Non-pigmented ciliary epithelial cell (primary cell): ENCODE measurements around the gene NKAPD1.
"Not testable (repeated sequence)": the region's sequence is repeated elsewhere in the genome, so short reads cannot be mapped to it uniquely, and the experiment has no call there.

Experiments used
- DNase-seq: peaks from one replicate; pipeline ENCODE4 v3.0.0-alpha.2; 2010; ENCODE audit warnings: low read depth

NKAPD1 gene, protein sequence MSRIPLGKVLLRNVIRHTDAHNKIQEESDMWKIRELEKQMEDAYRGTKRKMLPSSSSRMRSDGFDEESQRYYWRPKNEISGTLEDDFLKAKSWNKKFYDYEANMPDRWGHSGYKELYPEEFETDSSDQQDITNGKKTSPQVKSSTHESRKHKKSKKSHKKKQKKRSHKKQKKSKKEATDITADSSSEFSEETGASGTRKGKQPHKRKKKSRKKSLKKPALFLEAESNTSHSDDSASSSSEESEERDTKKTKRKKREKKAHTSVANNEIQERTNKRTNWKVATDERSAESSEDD

DNA sequence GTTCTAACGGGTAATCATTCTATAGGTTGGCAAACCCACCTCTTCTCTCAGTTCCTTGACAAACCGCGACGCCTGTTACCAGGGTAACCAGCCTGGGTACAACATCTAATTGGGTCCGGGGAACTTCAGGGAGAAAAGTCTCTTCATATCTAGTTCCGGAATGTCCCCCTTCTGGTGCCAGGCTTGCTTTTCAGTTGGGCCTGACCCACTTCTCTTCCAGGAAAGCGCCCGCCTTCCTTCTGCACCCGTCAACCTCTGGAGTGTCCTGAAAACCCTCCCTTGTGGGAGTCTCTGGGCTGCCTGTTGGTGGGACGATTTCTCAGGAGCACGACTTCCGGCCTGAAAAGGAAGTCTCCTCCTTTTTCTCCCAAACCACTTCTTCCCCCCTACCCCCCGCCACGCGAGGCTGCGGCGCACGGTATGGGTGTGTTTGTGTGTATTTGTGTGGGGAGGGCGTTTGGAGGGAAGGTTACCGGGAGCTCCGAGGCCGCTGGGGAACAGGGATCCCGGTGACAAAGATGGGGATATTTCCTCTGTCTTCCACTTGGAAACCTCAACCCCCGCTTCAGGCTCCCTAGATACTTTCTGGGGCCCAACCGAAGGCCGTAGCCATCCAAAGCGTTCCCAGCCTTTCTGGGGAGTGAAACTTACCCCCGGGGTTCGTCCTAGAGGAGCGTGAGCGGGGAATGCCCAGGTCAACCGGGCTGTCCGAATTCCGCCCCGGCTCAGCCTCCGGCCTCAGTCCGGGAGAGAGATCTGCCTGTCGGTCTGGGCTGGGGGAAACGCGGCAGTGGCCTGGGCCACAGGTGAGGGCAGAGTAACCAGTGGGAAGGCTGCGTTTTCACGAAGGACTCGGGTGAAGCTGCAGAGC lies at the start of gene NKAPD1, which contains the start of gene PIH1D2:
Gene NKAPD1, plus strand, starts transcription at position 359 of the 871 bp plus-strand sequence. CDS start 1,276 bp downstream, outside the sequence.
Gene PIH1D2, minus strand, starts transcription at position 77 of the 871 bp plus-strand sequence. CDS start 843 bp downstream, outside the sequence.
- peak; percentile 50 for DNase-seq

DNA sequence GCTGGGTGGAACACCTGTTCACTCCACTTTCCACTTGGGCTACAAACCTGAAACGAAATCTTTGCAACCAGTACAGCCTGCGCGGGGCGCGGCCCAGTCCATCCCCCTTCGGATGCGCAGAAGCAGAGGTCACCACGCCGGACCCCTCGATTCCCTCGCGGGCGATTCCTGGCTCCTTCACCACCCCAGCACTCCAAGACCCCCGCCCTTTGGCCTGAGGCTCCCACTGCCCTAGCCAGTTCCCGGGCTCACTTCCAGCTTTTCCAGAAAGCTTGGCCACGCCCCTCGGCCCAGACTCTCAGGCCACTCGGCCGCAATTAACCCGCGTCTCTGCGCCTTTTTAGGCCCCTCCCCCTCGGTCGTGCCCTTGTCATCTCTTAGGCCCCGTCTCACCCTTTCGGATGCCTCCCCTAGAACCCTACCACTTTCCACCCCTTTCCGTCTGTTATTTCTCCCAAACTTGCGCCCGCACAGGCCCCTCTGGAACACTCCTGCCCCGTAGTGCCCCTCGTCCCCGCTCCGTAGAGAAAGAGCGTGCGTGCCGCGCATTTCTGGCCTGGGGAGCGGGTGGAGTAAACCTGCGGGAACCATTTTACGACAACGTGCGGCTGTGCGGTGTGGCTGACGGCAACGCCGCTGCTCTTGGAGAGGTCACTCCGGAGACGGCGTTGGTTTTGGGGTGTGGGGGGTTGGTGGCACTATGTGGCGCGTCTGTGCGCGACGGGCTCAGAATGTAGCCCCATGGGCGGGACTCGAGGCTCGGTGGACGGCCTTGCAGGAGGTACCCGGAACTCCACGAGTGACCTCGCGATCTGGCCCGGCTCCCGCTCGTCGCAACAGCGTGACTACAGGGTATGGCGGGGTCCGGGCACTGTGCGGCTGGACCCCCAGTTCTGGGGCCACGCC lies 49.1 kb upstream of the NKAPD1 start, which contains the start of gene DLAT:
Gene DLAT, plus strand, starts transcription at position 636 of the 906 bp plus-strand sequence. Its CDS starts 65 bp downstream, at position 701.
- DNase-seq = no peak

DNA sequence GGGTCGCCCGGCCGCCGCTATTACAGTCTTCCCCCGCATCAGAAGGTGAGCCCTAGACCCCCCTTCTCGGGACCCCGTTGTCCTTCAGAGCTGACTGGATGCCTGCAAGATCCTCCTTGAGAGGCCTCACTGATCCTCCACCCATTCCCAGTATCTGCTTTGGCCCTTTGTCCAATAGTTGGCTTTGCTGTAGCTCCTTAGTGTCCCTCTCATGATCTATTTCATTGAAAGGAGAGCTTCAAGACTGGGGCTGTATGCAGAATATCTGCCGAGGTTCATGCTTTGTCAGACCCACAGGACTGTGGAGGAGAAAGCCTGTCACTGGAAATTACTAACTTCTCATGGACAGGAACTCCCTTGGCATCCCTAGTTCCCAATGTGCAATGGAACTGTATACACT lies 48.4 kb upstream of the NKAPD1 start:
- DNase-seq = no peak

DNA sequence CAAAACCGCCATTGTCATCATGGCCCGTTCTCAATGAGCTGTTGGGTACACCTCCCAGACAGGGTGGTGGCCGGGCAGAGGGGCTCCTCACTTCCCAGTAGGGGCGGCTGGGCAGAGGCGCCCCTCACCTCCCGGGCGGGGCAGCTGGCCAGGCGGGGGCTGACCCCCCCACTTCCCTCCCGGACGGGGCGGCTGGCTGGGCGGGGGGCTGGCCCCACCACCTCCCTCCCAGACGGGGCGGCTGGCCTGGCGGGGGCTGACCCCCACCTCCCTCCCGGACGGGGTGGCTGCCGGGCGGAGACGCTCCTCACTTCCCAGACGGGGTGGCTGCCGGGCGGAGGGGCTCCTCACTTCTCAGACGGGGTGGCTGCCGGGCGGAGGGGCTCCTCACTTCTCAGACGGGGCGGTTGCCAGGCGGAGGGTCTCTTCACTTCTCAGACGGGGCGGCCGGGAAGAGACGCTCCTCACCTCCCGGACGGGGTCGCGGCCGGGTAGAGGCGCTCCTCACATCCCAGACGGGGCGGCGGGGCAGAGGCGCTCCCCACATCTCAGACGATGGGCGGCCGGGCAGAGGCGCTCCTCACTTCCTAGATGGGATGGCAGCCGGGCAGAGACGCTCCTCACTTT lies 47.2 kb upstream of the NKAPD1 start:
- not testable (repeated sequence) for DNase-seq

DNA sequence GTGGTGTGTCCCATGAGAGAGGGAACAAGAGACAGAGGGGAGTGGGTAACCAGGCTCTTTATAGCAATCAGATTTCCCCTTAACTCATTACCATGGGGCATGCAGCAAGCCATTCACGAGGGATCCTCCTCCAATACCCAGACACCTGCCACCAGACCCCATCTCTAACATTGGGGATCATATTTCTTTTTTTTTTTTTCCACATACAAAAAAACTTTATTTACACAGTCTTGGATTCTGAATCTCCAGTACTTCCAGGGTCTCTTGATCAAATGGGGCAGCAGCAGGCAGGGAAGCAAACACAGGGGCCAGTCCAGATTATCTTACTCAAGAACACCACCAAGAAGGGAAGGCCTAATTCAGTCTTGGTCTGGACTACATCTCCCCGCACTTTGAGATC lies 44.6 kb upstream of the NKAPD1 start:
- DNase-seq = no peak

DNA sequence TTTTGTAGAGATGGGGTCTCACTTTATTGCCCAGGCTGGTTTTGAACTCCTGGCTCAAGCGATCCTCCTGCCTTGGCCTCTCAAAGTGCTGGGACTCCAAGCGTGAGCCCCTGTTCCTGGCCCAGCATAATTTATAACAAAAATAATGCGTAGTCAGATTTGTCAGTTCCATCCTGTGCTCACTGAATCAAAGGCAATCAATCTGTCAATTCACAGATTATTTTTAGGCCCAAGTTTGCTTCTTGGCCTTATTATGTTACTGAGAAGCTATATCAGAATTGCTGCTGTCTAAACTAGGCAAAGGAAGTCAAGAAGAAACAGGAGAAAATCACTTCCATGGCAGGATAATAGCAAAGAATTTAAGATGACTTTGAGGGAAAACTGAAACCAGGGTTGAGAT lies 40.2 kb upstream of the NKAPD1 start:
- DNase-seq = no peak

DNA sequence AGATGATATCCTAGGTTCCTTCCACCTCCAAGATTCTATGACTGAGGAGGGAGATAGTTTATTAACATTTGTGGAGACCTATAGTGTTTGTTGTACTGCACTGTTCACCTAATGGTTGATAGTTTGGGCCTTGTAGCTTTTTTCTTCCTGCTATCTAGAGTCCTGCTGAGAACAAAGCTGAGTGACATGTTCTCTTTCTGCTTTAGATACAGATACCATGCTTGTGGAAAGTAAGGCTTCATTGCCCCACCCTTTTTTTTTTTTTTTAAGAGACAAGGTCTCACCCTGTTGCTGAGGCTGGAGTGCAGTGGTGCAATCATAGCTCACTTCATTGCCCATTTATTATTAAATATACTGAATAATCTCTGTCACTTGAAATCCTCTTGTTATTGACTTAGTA lies 36.6 kb upstream of the NKAPD1 start:
- DNase-seq = no peak

DNA sequence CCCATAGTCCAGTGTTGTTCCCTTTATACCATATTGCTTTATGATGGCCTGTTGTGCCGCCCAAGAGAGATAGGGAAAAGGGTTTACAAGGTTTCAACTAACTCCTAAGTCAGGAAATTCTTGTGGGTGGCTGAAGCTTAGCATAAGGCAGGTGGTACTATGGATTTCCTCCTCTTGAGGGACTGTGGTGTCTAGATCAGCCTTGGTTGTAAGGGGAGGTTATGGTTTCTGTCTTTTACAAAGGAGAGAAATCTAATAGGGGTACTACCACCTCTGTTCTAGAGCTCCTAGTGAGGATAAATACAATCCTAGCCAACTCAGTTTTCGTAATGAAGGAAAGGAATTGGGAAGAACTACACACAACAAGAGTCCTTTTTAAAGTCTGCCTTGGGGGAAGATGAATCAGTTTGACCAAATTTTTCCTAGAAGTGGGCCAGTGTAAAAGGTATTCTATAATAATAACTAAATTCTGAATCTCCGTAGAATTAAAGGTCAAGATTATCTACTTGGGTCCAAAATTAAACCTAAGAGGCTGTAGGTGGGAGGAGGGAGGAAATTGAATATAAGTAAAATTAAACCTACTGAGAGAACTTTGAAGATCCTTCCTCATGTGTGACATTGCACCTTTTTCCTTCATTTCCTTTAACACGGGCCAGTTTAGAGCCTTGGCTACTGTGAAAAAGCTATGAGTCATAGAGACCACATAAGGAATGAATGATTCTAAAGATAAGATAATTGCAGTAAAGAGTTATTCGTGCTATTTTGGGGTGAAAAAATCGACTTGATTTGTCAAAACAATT lies 31.7 kb upstream of the NKAPD1 start:
- DNase-seq = peak; percentile 41

DNA sequence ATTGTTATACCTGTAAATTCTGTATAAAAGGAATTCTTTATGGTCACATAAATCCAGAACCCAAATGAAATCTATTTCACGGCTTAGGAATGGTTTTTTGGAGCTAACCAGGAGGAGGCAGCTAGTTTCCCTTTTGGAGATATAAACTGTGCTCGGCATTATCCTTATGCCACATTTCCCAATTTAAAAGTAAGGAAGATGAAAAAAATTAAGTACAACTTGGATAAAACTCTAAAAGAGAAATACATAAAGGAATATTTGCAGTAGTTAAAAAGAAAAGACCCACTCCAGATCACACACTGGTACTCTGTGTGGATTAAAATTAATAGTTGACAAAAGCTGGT lies 31.2 kb upstream of the NKAPD1 start:
- no peak for DNase-seq

DNA sequence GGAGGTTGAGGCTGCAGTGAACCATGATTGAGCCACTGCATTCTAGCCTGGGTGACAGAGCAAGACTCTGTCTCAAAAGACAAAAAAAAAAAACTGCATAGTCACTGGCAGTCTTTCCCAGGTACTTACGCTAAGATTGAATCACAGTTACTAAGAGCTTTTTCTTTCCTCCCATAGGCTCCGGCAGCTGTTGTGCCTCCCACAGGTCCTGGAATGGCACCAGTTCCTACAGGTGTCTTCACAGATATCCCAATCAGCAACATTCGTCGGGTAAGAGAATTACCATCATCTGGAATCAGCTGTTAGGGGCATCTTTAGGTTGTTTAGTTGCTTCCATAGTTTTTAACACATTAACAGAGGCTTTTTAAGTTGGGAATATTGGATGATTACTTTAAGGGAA lies 29.1 kb upstream of the NKAPD1 start:
- no peak for DNase-seq

DNA sequence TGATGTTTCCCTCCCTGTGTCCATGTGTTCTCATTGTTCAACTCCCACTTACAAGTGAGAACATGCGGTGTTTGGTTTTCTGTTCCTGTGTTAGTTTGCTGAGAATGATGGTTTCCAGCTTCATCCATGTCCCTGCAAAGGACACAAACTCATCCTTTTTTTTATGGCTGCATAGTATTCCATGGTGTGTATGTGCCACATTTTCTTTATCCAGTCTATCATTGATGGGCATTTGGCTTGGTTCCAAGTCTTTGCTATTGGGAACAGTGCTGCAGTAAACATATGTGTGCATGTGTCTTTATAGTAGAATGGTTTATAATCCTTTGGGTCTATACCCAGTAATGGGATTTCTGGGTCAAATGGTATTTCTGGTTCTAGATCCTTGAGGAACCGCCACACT lies 27.5 kb upstream of the NKAPD1 start:
- DNase-seq = not testable (repeated sequence)

DNA sequence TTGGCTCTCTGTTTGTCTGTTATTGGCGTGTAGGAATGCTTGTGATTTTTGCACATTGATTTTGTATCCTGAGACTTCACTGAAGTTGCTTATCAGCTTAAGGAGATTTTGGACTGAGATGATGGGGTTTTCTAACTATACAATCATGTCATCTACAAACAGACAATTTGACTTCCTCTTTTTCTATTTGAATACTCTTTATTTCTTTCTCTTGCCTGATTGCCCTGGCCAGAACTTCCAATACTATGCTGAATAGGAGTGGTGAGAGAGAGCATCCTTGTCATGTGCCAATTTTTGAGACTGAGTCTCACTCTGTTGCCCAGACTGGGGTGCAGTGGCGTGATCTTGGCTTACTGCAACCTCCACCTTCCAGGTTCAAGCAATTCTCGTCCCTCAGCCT lies 25.8 kb upstream of the NKAPD1 start:
- not testable (repeated sequence) for DNase-seq

DNA sequence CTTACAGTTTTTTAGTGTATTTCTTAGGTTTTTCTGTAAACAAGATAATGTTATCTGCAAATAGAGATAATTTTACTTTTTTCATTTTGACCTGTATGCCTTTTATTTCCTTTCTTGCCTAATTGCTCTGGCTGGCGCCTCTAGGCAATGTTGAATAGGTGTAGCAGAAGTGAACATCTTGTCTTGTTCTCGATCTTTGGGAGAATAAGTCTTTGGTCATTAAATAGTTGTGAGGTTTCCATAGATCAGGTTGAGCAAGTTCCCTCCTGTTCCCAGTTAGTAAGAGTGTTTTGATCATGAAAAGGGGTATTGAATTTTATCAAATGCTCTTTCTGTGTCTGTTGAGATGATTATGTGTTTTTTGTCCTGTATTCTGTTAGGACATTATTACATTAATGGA lies 24.3 kb upstream of the NKAPD1 start:
- no peak for DNase-seq

DNA sequence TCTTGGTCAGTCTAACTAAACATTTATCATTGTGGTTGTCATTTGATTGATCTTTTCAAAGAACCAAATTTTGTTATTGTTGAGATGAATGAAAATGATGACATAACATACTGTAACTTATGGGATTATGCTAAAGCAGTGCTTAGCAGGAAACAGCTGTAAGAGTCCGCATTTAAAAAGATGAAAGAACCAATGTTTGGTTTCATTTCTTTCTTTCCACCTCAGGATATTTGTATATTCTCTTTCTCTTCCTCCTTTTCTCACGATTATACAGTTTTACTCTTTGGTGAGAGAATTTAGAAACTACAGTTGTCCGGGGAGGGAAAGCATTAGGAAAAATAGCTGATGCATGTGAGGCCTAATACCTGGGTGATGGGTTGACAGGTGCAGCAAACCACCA lies 23.4 kb upstream of the NKAPD1 start:
- no peak for DNase-seq

DNA sequence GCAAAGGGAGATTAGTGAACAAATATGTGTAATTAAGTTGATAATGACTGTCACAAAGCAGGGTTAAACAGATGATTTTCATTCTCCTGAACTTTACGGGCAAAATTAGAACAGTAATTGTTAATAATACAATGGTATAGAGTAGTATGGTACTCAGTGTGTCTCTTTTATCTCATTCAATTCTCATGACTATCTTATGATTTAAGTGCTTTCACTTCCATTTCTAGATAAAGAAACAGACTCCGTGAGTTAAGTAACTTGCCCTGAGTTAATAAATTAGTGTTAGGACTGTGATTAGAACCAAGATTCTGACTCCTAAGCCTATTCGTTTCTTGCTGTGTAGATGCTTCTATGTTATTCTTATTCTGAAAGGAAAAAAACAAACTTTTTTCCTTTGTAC lies 22.3 kb upstream of the NKAPD1 start:
- no peak for DNase-seq

DNA sequence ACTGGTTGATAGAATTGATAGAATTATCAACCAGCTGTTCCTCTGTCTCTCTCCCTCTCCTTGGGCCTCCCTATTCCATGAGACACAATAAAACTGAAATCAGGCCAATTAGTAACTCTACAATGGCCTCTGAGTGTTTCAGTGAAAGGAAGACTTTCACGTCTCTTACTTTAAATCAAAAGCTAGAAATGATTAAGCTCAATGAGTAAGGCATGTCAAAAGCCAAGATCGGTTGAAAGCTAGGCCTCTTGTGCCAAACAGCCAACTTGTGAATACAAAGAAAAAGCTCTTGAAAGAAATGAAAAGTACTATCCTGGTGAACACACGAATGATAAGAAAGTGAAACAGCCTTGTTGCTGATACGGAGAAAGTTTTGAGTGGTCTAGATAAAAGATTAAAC lies 16.9 kb upstream of the NKAPD1 start:
- DNase-seq = no peak

DNA sequence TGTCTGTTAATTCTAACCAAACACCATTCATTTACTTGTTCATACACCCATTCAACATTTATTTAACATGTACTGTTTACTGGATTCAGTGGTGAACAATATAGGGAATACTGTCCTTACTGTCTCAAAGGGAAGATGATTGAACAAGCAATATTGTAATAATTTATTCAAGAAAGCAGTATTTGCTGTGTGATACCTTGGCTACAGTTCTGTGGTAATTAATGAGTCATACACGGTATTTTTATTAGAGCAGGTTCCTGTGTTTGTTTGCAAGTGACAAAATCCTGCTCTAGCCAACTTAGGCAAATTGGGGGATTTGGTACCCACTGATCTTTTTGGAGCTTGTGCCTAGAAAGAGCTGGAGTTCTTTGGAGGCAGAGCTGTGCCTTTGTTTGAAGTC lies 16.0 kb upstream of the NKAPD1 start:
- DNase-seq = no peak

DNA sequence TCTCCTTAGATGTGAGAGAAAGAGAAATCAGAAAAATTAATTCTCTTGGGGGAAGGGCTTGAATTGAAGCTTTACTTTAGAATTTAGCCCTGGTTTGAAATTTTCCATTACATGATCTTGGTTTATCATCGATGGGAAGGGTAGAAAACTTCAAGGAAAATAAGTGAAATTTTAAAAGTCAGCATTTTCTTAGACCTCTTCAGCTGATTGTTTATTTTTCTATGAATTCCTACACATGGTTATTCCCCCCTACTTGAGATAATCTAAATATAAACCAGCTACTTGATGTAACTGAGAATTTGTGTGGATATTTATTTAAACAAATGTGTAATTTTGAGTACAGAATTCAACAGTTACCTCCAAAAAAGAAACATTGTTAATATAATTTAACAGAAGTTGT lies 11.2 kb upstream of the NKAPD1 start:
- no peak for DNase-seq

DNA sequence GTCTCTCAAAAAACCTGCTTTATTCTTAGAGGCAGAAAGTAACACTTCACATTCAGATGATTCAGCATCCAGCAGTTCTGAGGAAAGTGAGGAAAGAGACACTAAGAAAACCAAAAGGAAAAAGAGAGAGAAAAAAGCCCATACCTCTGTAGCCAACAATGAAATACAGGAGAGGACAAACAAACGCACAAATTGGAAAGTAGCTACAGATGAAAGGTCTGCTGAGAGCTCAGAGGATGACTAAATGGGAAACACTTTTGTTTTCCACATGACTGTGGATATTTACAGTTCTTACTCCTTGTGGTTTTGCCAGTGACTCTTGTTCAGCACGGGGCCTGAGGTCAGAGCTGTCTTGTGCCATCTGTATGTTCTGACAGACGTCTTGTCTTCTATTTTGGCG lies 8.6 kb downstream of the NKAPD1 start:
- peak; percentile 56 for DNase-seq

DNA sequence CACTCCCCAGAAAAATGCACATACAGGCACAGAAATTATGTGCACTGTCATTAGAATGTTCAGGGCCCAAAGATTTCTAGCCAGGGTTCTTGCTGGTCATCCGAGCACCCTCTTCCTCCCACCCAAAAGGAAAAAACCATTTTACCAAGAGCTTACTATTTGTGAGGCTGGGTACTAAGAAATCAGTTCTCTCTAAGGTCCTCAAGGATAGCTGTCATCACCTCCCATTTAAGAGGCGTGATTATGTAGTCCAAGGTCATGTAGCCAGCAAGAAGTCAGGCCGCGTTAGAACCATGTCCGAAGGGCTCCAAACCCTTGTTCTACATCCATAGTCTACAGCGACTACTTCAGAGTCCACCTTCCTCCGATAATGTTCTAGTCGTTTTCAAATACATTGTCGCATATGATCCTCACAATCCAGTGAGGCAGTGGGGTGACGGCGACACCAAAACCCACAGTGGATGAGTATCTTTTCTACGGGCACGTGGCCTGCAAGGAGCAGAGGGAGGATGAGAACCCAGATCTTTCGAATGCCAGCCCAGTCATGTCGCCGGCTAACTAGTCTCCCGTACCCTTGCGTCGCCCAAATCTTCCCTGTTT lies 11.8 kb downstream of the NKAPD1 start:
- DNase-seq = no peak
